NCI-H526 treated with DMSO at 0.1 percent for 48 hours (cell line): ENCODE measurements around the gene TRNAU1AP.

ENCODE experiments used
- DNase-seq: peaks from one replicate; lab custom pipeline; 2025; lab: John Stamatoyannopoulos, UW

TRNAU1AP gene

DNA sequence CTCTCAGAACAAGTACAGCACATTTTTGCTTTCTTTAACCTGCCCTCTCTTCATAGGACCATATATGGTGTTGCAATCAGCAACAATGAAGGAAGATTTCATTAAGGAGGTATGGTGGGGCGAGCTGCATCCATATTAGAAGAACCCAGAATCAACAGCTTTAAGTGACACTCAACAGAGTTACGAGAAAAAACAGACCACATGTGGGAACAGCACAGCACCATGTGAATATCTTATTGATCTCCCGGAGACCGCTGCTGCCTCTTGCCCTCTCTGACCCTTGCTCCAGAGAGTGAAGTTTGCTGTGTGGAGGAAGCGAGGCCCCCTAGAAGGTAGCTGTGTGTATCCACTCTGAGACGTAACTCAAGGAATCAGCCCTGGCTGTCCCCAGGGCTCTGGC, 52.1 kb downstream of the TRNAU1AP start:
- no peak for DNase-seq

DNA sequence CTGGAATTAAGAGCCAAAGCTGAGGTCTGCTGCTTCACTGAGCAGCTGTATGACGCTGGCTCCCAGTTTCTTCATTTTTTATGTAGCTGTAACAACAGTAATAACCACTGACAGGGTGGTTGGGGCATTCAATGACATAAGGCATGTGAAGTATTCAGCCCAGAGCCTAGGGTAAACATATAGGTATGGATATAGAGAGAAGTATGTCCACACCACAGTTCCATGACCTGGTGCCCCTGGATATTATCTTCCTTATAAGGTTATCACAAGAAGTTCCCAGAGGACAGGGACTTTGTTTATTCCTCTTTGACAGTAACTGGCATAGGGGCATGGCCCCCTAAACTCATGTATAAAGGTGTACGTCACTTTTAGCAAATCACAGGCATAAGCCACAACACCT, 53.9 kb downstream of the TRNAU1AP start:
- no peak for DNase-seq

DNA sequence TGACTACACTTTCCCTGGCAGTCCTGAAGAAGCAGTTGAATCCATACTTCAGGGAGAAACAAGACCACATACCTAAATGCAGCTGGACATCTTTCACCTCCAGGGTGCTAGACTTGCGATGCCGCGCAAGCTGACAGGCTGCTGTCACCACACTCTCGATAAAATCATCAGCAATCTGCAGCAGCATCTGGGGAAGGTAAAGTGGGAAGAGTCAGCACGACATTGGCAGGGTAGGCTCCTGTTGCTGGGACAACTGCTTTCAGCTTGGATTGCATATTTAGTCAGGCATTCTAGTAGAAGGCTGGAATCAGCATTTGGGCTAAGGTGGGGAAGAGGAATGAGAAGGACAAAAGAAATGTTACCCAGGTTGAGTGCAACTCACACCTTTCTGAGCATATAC, 60.3 kb downstream of the TRNAU1AP start:
- DNase-seq, result no peak
